H9 (cell line): ENCODE data around the gene RAB11FIP5. TPM values are rescaled to one million over a fixed set of nuclear protein-coding genes. Genes with fewer than 3 reads are reported as not detected.

Source experiments
- DNase-seq: peaks from one replicate; pipeline ENCODE4 v3.0.0-alpha.2; 2017
- H2AFZ ChIP-seq: one replicate; pipeline ENCODE4 v1.6.1; 2013; ENCODE audit warnings: mild to moderate bottlenecking, low read length, control low read depth, moderate library complexity
- H2AK5ac ChIP-seq: 2 replicates; pipeline ENCODE4 v1.6.1; 2013; ENCODE audit warnings: low read length, control low read depth, mixed read lengths; ENCODE audit not compliant: insufficient read length
- H2BK120ac ChIP-seq: one replicate; pipeline ENCODE4 v1.6.1; 2013; ENCODE audit warnings: low read depth, mild to moderate bottlenecking, low read length, control low read depth, inconsistent platforms; ENCODE audit not compliant: poor library complexity, severe bottlenecking
- H2BK12ac ChIP-seq: 2 replicates; pipeline ENCODE4 v1.6.1; 2013; ENCODE audit warnings: low read length, control low read depth, mixed read lengths, low read depth; ENCODE audit not compliant: insufficient read length
- H2BK15ac ChIP-seq: 2 replicates; pipeline ENCODE4 v1.6.1; 2013; ENCODE audit warnings: low read depth, low read length, control low read depth
- H2BK20ac ChIP-seq: one replicate; pipeline ENCODE4 v1.6.1; 2013; ENCODE audit warnings: low read depth, mild to moderate bottlenecking, low read length, control low read depth, inconsistent platforms; ENCODE audit not compliant: poor library complexity, severe bottlenecking
- H2BK5ac ChIP-seq: 2 replicates; pipeline ENCODE4 v1.6.1; 2013; ENCODE audit warnings: low read length, control low read depth, mixed read lengths; ENCODE audit not compliant: insufficient read length
- H3K14ac ChIP-seq: 2 replicates; pipeline ENCODE4 v1.6.1; 2013; ENCODE audit warnings: low read length, control low read depth; ENCODE audit not compliant: insufficient read depth
- H3K18ac ChIP-seq: 2 replicates; pipeline ENCODE4 v1.6.1; 2013; ENCODE audit warnings: low read depth, mild to moderate bottlenecking, mixed read lengths, low read length, control low read depth; ENCODE audit not compliant: insufficient read length
- H3K23ac ChIP-seq: 2 replicates; pipeline ENCODE4 v1.6.1; 2013; ENCODE audit warnings: low read length, control low read depth, mixed read lengths, low read depth; ENCODE audit not compliant: insufficient read length
- H3K23me2 ChIP-seq: 2 replicates; pipeline ENCODE4 v1.6.1; 2013; ENCODE audit warnings: low read depth, mild to moderate bottlenecking, mixed read lengths, low read length, control low read depth; ENCODE audit not compliant: insufficient read length, poor library complexity, severe bottlenecking
- H3K27ac ChIP-seq: 2 replicates; pipeline ENCODE4 v1.5.1; 2013; ENCODE audit warnings: low read length, control low read depth, mixed read lengths, low read depth; ENCODE audit not compliant: insufficient read length
- H3K27me3 ChIP-seq: 2 replicates; pipeline ENCODE4 v1.6.1; 2013; ENCODE audit warnings: low read length, control low read depth, inconsistent platforms; ENCODE audit not compliant: insufficient read depth
- H3K4ac ChIP-seq: 2 replicates; pipeline ENCODE4 v1.6.1; 2013; ENCODE audit warnings: low read depth, mild to moderate bottlenecking, control low read depth, inconsistent platforms, low read length, moderate library complexity
- H3K4me1 ChIP-seq: 2 replicates; pipeline ENCODE4 v1.6.1; 2013; ENCODE audit warnings: low read length, control low read depth, inconsistent platforms; ENCODE audit not compliant: insufficient read depth
- H3K4me2 ChIP-seq: 2 replicates; pipeline ENCODE4 v1.6.1; 2013; ENCODE audit warnings: low read length, control low read depth, mixed read lengths; ENCODE audit not compliant: insufficient read length, insufficient read depth
- H3K56ac ChIP-seq: 2 replicates; pipeline ENCODE4 v1.6.1; 2013; ENCODE audit warnings: low read depth, mild to moderate bottlenecking, mixed read lengths, low read length, control low read depth; ENCODE audit not compliant: insufficient read length
- H3K79me1 ChIP-seq: 2 replicates; pipeline ENCODE4 v1.6.1; 2013; ENCODE audit warnings: low read depth, mild to moderate bottlenecking, moderate library complexity, low read length, control low read depth, inconsistent platforms; ENCODE audit not compliant: insufficient read depth, poor library complexity, severe bottlenecking
- H3K79me2 ChIP-seq: 2 replicates; pipeline ENCODE4 v1.6.1; 2013; ENCODE audit warnings: low read length, control low read depth, inconsistent platforms; ENCODE audit not compliant: insufficient read depth
- H3K9ac ChIP-seq: 2 replicates; pipeline ENCODE4 v1.6.1; 2013; ENCODE audit warnings: low read length, control low read depth, mixed read lengths; ENCODE audit not compliant: insufficient read length; ENCODE audit errors: extremely low read depth
- H3K9me3 ChIP-seq: one replicate; pipeline ENCODE4 v1.6.1; 2013; ENCODE audit warnings: low read depth, low read length, inconsistent platforms; ENCODE audit not compliant: control insufficient read depth
- H3T11ph ChIP-seq: one replicate; pipeline ENCODE4 v1.6.1; 2013; ENCODE audit warnings: mild to moderate bottlenecking, low read length, control low read depth, inconsistent platforms
- H4K20me1 ChIP-seq: one replicate; pipeline ENCODE4 v1.6.1; 2013; ENCODE audit not compliant: control insufficient read depth, insufficient read length, insufficient read depth
- H4K5ac ChIP-seq: 2 replicates; pipeline ENCODE4 v1.6.1; 2013; ENCODE audit warnings: low read depth, mild to moderate bottlenecking, mixed read lengths, low read length, control low read depth; ENCODE audit not compliant: insufficient read length
- H4K8ac ChIP-seq: replicated peaks from 2 replicates; pipeline ENCODE4 v1.6.1; 2013; ENCODE audit warnings: low read length, control low read depth, mixed read lengths, low read depth; ENCODE audit not compliant: insufficient read length
- H4K91ac ChIP-seq: 2 replicates; pipeline ENCODE4 v1.6.1; 2013; ENCODE audit warnings: low read depth, mild to moderate bottlenecking, moderate library complexity, mixed read lengths, low read length, control low read depth; ENCODE audit not compliant: insufficient read length
- H3K27ac Mint-ChIP-seq, 3 experiments: 2 replicates in 2 of 3; 3 replicates in 1 of 3; pipeline ENCODE4 v1.8.0; 2020 to 2021; ENCODE audit warnings: mixed read lengths in 3 of 3, mild to moderate bottlenecking in 1 of 3, moderate library complexity in 1 of 3
- H3K27me3 Mint-ChIP-seq: 2 replicates; pipeline ENCODE4 v1.8.0; 2021; ENCODE audit warnings: low read depth, mild to moderate bottlenecking, moderate library complexity, mixed read lengths
- H3K36me3 Mint-ChIP-seq, 3 experiments: 2 replicates in 2 of 3; 3 replicates in 1 of 3; pipeline ENCODE4 v1.8.0; 2020 to 2021; ENCODE audit warnings: low read depth in 3 of 3, mixed read lengths in 3 of 3; ENCODE audit not compliant: insufficient read depth in 1 of 3
- H3K4me1 Mint-ChIP-seq, 2 experiments: 2 replicates each; pipeline ENCODE4 v1.8.0; 2020; ENCODE audit warnings: mixed read lengths in 2 of 2
- H3K4me3 Mint-ChIP-seq, 2 experiments: 2 replicates in 1 of 2; 3 replicates in 1 of 2; pipeline ENCODE4 v1.8.0; 2020 to 2021; ENCODE audit warnings: mild to moderate bottlenecking in 2 of 2, mixed read lengths in 2 of 2, moderate library complexity in 1 of 2
- H3K9me3 Mint-ChIP-seq, 2 experiments: 2 replicates in 1 of 2; 3 replicates in 1 of 2; pipeline ENCODE4 v1.8.0; 2020; ENCODE audit warnings: mild to moderate bottlenecking in 2 of 2, mixed read lengths in 2 of 2, moderate library complexity in 1 of 2
- CTCF ChIP-seq: fragments of 200-600 bp; sonication (generic); conservative IDR thresholded peaks from 3 replicates; pipeline ENCODE4 v1.8.0; 2021; ENCODE audit warnings: antibody characterized with exemption, mild to moderate bottlenecking
- WGBS: extraction: QIAGEN DNeasy Blood & Tissue Kit; methylation state at CpG from one replicate; pipeline ENCODE4 v1.1.7; 2013; ENCODE audit warnings: missing lambda C conversion rate, low lambda C conversion rate, mixed read lengths; ENCODE audit not compliant: insufficient read length; ENCODE audit errors: extremely low coverage; 5-methylcytosine and 5-hydroxymethylcytosine counted together
- total RNA-seq: library from RNA; stranded (reverse); gene quantifications from 2 replicates; pipeline ENCODE4 v1.2.1, GENCODE V29; 2021

Gene RAB11FIP5
- total RNA-seq, 1 experiment from 2014 or later, result 7.1 TPM

- Histone ChIP-seq H3K14ac (no peak overlapping the region; the same call in 1 of the 2 replicates), H3K27ac (no peak overlapping the region), H4K20me1 (no peaks in the 10 kb centered on the region), H3K27me3 (no peaks in the 10 kb centered on the region), H2BK20ac (no peak overlapping the region), H2BK12ac (no peak overlapping the region), H2AFZ (no peak overlapping the region), H3K4me1 (no peaks in the 10 kb centered on the region; the same call in 1 of the 2 replicates), H3K9me3 (peaks cover 12% of the 10 kb centered on the region), H3K79me2 (no peaks in the 10 kb centered on the region), H2AK5ac (no peak overlapping the region), H3K18ac (no peak overlapping the region), H3T11ph (no peak overlapping the region), H3K79me1 (peaks cover 8% of the 10 kb centered on the region), H4K8ac (no peak overlapping the region), H3K56ac (no peak overlapping the region), H2BK15ac (no peak overlapping the region), H3K23ac (no peak overlapping the region), H3K23me2 (no peaks in the 10 kb centered on the region), H2BK120ac (no peak overlapping the region), H4K5ac (no peak overlapping the region), H2BK5ac (no peak overlapping the region), H3K4ac (no peak overlapping the region), H3K9ac (no peak overlapping the region), H3K4me2 (no peak overlapping the region), H4K91ac (no peak overlapping the region)
- WGBS, result no CpG with 5 or more reads among the region's 5 CpGs
- DNase-seq, result no peak
- Mint-ChIP-seq H3K27ac (no peak overlapping the region), H3K9me3 (peaks cover 12% of the 10 kb centered on the region in 2 experiments; a peak in 4 of 5 replicates), H3K27me3 (no peaks in the 10 kb centered on the region), H3K4me1 (peaks cover 13 to 14% of the 10 kb centered on the region in 2 experiments), H3K4me3 (no peak overlapping the region), H3K36me3 (peaks cover 21 to 51% (median 21%) of the 10 kb centered on the region in 3 experiments)
- TF ChIP-seq CTCF, result no peak
Observed at GRCh38 chr2:73054980-73055379, 57.8 kb downstream of the RAB11FIP5 start.
